ENCODE measurements around the gene FOXD3.

DNA sequence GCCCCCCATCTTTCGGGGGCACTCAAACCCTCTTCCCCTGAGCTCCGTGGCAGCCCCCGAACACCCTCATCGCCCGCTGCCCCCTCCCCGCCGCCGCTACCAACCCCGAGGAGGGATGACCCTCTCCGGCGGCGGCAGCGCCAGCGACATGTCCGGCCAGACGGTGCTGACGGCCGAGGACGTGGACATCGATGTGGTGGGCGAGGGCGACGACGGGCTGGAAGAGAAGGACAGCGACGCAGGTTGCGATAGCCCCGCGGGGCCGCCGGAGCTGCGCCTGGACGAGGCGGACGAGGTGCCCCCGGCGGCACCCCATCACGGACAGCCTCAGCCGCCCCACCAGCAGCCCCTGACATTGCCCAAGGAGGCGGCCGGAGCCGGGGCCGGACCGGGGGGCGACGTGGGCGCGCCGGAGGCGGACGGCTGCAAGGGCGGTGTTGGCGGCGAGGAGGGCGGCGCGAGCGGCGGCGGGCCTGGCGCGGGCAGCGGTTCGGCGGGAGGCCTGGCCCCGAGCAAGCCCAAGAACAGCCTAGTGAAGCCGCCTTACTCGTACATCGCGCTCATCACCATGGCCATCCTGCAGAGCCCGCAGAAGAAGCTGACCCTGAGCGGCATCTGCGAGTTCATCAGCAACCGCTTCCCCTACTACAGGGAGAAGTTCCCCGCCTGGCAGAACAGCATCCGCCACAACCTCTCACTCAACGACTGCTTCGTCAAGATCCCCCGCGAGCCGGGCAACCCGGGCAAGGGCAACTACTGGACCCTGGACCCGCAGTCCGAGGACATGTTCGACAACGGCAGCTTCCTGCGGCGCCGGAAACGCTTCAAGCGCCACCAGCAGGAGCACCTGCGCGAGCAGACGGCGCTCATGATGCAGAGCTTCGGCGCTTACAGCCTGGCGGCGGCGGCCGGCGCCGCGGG lies 837 bp downstream of the FOXD3 start:
- TF ChIP-seq EP300 (IDR thresholded peaks at IDR 0.05): no peak
- TF ChIP-seq, protein P1, sequence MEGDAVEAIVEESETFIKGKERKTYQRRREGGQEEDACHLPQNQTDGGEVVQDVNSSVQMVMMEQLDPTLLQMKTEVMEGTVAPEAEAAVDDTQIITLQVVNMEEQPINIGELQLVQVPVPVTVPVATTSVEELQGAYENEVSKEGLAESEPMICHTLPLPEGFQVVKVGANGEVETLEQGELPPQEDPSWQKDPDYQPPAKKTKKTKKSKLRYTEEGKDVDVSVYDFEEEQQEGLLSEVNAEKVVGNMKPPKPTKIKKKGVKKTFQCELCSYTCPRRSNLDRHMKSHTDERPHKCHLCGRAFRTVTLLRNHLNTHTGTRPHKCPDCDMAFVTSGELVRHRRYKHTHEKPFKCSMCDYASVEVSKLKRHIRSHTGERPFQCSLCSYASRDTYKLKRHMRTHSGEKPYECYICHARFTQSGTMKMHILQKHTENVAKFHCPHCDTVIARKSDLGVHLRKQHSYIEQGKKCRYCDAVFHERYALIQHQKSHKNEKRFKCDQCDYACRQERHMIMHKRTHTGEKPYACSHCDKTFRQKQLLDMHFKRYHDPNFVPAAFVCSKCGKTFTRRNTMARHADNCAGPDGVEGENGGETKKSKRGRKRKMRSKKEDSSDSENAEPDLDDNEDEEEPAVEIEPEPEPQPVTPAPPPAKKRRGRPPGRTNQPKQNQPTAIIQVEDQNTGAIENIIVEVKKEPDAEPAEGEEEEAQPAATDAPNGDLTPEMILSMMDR (IDR thresholded peaks at IDR 0.05): no peak
- TF ChIP-seq POLR2A (IDR thresholded peaks at IDR 0.05): no peak
